ENCODE data around the gene IVL.

Gene IVL, protein sequence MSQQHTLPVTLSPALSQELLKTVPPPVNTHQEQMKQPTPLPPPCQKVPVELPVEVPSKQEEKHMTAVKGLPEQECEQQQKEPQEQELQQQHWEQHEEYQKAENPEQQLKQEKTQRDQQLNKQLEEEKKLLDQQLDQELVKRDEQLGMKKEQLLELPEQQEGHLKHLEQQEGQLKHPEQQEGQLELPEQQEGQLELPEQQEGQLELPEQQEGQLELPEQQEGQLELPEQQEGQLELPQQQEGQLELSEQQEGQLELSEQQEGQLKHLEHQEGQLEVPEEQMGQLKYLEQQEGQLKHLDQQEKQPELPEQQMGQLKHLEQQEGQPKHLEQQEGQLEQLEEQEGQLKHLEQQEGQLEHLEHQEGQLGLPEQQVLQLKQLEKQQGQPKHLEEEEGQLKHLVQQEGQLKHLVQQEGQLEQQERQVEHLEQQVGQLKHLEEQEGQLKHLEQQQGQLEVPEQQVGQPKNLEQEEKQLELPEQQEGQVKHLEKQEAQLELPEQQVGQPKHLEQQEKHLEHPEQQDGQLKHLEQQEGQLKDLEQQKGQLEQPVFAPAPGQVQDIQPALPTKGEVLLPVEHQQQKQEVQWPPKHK

DNA sequence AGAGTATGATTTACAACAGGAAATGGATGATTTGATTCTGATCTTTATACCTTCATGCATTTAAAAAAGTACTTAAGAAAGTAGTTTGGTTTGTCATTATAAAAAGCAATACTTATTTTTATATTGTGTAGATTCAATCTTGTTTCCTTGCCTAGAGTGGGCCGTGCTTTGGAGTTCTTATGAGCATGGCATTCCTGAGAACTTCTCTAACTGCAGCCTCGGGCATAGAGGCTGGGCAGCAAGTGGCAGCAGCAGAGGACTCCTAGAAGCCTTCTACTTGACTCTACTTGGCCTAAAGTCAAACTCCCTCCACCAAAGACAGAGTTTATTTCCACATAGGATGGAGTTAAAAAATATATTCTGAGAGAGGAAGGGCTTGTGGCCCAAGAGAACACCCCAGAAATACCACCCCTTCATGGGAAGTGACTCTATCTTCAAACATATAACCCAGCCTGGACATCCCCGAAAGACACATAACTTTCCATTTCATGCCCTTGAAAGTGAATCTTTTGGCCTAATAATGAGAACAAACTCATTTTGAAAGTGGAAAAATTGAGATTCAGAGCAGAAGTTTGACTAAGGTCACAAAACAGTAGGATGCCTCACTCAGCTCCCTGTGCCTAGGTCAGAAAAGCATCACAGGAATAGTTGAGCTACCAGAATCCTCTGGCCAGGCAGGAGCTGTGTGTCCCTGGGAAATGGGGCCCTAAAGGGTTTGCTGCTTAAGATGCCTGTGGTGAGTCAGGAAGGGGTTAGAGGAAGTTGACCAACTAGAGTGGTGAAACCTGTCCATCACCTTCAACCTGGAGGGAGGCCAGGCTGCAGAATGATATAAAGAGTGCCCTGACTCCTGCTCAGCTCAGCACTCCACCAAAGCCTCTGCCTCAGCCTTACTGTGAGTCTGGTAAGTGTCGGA, at the start of gene IVL:
Gene IVL, plus strand, starts transcription at position 861 of the 916 bp plus-strand sequence. CDS start 1,252 bp downstream, outside the sequence.
- DNase-seq (ENCODE audit: low read depth, low spot score) = no peak

GRCh38 chr1:152859696-152860095, 48.6 kb upstream of the IVL start, which contains the start of gene LCE7A:
Gene LCE7A, plus strand, starts transcription at chr1:152859996. Its CDS starts 702 bp downstream, at chr1:152860698.
- DNase-seq (ENCODE audit: low read depth, low spot score) = no peak

GRCh38 chr1:152860129-152860528, 48.2 kb upstream of the IVL start:
- no peak for DNase-seq (ENCODE audit: low read depth, low spot score)

DNA sequence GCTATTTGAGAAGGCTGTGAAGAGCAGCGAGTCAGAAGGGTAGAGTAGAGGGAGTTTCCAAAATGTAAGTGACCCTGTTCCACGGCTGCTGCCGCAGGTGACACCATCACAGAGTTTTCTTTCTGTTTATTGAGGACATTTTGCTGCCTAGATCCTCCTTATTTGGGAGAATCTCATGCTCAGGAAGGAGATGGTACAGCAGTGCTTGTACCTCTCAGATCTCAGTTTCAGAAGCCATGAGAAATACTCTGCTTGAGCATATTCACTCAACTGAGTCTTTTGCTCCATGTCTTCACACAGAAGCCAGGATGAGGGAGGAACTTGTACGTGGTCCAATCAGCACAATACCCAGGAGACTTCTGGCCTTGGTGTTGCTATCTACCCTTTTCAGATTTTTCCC, 47.0 kb upstream of the IVL start:
- no peak for DNase-seq (ENCODE audit: low read depth, low spot score)

DNA sequence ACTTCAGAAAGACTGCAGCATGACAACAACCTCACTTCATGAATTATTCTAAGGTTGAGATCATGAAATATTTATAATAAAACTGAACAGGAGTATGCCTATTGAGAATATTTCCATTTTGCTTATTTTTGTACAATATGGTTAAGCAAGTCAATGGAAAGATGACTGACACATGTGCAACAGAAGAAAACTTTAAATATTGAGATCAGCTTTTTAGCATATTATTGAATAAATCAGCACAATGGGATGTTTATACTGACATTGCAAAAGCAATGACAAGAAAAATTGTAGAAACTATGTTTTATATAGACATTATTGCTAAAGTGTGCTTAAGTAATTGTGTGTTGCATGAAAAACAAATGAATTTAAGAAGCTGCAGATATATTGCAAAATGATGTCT, 43.9 kb upstream of the IVL start:
- no peak for DNase-seq (ENCODE audit: low read depth, low spot score)

DNA sequence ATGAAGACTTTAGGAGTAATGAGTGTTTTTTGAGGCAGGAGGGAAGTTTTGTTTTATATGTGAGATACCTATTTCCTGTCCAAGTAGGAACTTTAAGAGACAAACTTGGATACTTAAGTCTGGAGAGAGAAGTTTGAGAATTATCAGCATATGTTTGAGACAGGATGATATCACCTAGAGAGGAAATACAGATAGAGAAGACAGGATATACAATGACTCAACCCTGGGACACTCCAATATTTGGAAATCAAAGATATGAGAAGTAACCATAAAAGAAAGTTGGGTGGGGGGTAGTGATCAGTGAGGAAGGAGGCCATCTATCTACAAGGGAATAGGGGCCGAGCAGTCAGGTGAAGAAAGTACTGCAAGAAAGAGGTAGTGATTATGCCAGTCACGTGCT, 42.0 kb upstream of the IVL start:
- DNase-seq (ENCODE audit: low read depth, low spot score) = no peak

GRCh38 chr1:152869808-152870419, 38.4 kb upstream of the IVL start:
- no peak for DNase-seq (ENCODE audit: low read depth, low spot score)

DNA sequence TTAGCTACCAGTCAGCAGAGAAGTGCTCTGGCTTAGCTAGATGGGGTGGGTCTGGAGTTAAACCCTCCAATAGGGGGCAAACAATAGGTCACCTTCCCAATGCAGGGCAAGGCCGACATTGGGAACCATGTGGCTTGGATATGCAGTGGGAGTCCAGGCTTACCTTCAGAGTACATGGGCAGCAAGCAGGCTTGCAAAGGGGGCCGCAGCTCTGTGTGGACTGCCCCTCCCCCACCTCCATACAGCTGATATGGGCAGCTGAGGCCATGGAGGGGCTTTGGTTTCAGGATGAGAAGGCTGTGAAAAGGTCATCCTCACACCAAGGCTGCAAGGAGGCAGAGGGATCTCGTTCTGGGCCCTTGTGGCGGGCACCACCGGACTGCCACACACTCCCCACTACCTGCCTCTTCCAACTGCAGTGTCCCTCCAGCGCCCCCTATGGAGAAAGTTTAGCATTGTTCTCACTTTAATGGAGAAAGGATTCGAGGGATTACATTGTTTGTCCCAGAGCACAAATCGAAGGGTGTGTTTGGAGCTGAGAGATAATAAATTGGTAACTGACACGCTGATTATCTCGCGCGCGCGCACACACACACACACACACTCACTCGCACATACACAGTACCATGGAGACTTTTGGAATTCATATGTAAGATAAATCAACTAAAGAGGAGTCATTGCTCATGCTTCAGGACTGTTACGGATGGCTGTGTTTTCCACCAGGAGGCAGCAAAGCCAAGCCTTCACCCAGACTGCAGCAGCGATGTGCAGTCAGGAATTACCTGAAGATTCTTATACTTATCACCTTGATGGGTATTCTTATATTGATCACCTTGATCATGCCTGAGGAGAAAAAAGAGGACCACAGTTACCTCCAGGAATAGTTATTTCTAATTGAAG, 37.3 kb upstream of the IVL start:
- DNase-seq (ENCODE audit: low read depth, low spot score) = peak; percentile 40

DNA sequence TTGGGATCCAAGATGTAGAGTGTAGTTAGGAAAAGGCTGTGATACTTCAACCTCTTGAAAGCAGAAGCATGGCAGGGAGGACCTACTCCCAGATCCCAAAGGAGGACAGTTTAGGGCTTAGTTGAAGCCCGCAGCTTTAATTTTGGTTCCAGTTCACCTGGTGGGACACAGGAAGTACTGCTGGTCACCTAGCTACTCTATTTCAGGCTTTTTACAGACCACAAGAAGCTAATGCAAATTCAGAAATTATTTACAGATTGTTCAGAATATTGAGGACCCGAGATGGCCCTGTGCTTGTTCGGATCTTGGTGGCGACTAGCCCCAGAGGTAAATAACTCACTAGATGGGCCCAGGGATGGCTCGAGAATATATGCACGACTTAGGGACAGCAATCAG, 36.6 kb upstream of the IVL start:
- no peak for DNase-seq (ENCODE audit: low read depth, low spot score)

DNA sequence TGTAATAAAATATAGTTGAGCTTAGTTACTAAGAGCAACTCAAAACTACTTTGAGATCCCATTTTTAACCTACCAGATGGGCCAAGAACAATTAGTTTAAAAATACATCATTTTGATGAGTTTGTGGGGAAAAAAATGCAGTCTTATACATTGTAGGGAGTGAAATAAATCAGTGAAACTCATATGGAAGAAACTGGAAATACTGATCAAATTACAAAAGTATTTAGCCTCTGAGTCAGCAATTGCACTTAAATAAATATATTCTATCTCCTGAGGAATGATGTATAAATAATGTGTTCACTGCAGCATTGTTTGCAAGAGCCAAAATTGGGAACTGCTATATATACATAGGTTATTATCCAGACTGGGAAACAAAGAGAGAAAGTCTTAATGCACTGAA, 34.9 kb upstream of the IVL start:
- no peak for DNase-seq (ENCODE audit: low read depth, low spot score)

GRCh38 chr1:152876827-152877226, 31.5 kb upstream of the IVL start:
- DNase-seq (ENCODE audit: low read depth, low spot score) = no peak

DNA sequence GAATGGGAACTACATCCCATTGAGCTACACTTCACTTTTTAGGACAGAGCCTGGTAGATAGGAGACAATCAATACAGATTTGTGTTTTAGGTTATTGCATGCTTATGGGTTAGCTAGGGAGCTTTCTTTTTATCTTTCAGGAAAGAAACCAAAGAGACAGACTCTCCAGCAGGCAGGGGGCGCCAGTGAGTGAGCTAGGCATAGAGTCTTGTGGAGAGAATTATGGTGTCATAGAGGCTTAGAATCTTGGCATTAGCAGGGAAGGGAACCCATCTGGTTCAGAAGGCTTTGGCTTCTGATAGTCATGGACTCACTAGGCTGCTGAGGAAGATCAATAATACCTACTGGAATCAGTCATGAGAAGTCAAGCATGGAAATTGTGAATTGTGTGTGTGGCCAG, 30.3 kb upstream of the IVL start, which contains the start of gene SMCP:
Gene SMCP, plus strand, starts transcription at position 281 of the 400 bp plus-strand sequence. CDS start 6,101 bp downstream, outside the sequence.
- no peak for DNase-seq (ENCODE audit: low read depth, low spot score)

- no peak for DNase-seq (ENCODE audit: low read depth, low spot score)
Measured at GRCh38 chr1:152879559-152880198, 28.7 kb upstream of the IVL start.

GRCh38 chr1:152880316-152880715, 28.0 kb upstream of the IVL start:
- no peak for DNase-seq (ENCODE audit: low read depth, low spot score)

DNA sequence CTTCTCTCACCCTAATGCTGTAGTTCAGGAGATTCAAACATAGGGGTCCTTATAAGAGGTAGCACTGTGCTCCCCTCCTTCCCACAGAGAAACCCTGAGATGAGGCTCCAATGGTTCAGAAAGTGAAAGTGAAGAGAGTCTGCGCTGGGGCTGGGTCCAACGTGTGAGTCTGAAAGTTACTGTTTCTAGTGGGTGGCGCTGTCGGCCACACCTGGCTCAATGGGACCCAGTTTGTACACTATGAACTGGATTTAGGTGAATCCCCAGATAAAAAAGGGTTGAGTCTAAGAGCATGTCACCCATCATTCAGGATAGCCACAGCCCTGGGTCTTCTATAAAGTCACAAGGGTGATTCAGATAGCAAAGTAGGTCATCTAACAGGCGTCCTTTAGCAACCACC, 27.4 kb upstream of the IVL start:
- no peak for DNase-seq (ENCODE audit: low read depth, low spot score)

- no peak for DNase-seq (ENCODE audit: low read depth, low spot score)
Measured at GRCh38 chr1:152884085-152884484, 24.3 kb upstream of the IVL start.

DNA sequence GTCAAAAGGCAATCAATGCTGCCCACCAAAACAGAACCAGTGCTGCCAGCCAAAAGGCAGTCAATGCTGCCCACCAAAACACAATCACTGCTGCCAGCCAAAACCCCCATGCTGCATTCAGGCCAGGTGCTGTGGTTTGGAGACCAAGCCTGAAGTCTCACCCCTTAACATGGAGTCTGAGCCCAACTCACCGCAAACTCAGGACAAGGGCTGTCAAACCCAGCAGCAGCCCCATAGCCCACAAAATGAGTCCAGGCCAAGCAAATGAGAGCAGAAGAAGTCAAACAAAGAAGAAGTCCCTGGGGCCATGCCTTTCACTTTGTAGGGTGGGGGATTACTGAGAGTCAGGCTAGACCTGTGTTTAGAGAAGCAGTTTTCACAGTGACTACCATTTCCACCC, 23.8 kb upstream of the IVL start:
- DNase-seq (ENCODE audit: low read depth, low spot score) = no peak

DNA sequence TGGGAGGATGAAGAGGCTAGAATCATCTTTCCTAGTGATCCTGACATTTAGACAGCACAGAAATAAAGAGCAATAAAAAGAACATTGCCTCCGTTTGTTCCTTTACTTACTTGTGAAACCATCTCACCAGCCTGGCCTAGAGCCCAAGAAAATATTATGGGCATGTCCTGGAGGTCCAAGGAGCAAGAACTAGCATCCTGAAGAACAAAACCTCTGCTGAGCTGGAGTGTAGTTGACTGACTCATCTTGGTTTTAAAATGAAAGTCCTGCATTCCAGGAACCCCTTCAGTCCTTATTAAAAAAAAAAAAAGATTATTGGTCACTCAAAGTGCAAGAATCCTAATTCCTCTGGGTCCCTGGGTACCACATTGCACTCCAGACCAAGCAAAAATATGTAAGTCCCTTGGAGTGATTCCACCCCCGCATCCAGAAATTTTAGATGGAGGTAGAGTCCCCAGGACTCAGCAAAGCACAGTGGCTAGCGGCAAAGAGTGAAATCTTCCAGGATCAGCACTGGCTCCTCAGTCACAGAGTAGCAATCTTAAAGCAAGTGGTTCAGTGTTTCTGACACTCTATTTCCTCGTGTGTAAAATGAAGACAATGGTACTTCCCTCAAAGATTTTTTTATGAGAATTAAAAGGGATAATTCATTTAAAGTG, 23.3 kb upstream of the IVL start:
- no peak for DNase-seq (ENCODE audit: low read depth, low spot score)

DNA sequence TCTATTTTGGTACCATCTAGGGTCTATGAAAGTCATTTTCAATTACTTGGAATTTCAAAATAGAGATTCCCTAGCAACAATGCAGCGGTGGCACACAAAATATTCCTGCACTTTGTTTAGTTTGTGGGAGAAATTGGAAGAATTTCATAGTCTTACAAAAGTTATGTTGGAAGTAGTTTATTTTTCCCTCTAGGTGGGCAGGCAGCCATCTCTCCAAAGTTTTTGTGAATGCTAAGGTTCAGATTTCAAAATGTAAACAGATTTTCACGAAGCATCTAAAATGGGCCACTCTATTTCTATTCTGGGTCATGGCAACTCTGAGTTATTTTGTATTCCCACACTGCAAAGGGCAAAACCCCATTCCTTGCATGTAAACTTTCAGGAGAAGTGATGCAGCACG, 22.3 kb upstream of the IVL start:
- no peak for DNase-seq (ENCODE audit: low read depth, low spot score)

All from iPS DF 19.7 (cell line).